HG02852 (cell line): ENCODE results near the gene ASTN2.

Experiments used
- ATAC-seq: cut with Tn5 transposase; IDR thresholded peaks from one replicate; pipeline ENCODE4 v1.9.1; 2021; ENCODE audit warnings: mild to moderate bottlenecking, moderate library complexity; ENCODE audit not compliant: unreplicated experiment

ASTN2 gene

DNA sequence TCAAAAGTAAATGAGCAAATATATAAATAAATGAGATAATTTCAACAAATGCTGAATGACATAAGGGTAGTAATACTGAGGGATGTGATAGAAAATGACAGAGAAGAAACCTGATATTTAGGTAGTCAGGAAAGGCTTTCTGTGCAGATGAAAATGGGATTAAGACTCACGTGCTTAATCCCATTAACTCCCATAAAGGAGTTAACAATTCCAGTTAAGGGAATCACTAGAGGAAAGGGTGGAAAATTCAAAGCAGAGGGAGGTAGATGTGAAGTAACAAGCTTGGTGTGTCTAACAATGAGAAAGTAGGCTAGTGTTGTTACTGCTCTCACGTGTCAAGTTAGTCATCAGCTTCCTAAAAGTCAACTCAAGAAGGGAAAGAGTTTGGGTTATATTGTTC is 818.2 kb downstream of the ASTN2 start:
- ATAC-seq: no peak

DNA sequence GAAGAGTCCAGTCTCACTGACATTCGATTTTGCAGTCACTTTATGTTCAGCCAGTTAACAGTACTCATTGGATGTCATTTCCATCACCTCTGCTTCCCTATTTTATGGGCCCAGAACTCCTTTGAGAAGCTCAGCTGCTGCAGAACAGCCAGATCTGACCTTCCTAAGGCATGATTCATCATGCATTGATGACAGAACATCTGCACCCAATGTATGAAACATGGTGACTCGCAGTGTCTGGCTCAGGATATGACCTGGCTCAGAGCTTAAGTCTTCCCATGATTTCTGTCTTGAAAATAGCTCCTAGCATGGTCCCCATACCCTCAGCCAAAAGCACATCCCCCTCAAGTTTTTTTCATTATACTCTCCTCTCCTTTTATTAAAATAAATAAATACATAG is 820.3 kb downstream of the ASTN2 start:
- ATAC-seq: no peak

DNA sequence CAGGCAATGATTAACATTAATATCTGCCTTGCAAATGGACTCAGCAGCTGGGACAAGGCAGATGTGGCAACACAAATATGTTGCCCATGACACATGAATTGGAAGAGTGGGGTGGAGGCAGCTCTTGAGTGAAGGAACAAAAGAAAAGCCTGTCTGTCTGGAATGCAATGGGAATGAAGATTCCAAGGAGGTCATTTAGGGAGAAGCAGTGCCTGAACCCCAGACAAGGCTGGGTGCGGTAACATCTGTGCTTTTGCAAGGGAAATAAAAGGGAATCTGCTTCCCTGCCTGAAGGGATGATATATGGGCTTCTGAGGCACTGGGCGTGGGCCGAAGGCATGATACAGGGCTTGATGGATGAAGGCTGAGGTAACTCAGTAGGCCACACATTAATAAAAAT is 821.9 kb downstream of the ASTN2 start:
- ATAC-seq: no peak

DNA sequence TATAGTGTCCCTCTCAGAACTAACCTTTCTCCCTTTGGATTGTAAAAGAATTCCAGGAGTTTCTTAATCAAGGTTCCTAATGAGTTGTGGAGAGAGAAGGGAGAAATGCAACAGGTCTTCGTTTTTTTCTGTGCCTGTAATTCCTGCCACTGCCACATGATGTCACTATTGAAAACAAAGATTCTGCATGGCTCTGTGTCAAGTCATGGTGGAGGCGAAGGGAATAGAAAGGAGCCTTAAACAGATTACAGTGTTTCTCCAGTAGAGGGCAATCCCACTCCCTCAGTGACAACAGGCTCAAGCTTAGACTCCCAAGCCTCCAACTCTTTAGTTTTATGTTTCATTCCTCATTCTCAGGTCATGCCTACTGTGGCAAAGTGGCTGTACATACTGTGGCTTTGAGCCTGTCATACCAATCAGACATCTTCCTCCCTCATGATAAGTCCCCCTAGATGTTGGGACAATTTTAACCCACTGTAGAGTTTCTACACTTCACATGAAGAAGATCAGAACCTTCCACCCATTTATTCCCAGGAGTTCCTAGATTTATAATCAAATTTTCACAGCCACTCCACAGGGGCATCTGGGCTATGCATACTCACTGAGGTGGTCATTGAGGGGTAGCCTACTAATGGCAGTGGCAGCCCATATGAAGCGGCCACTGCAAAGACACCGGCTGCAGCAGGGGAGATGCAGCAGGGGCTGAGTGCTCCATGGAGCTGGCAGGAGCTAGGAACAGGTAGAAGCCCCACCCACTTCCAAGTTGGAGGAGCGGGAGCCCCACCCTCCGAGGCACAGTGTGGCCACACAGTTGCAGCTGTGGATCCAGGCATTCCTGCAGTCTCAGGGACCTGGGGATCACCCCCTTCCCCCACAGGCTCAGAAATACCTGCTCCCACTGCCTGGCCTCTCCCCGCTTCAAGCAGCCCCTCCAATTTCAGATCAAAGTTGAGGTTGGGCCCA is 825.2 kb downstream of the ASTN2 start:
- no peak for ATAC-seq

DNA sequence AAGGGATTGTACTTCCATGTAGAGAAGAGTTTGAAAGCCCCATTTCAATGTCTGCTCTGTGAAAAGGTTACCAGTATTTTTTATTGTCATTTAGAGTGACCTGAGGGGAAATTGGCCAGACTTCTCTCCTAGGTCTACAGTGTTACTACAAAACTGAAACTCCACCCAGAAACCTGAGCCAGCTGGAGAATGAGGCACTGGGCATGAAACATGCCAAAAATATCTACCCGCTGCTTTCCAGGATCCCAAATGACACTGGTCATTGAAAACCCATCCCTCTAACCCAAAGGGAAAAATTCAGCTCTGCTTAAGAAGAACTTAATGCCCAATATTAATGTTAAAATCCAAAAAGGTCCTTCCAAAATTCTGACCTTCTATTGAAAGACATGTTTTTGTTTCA is 826.9 kb downstream of the ASTN2 start:
- no peak for ATAC-seq

DNA sequence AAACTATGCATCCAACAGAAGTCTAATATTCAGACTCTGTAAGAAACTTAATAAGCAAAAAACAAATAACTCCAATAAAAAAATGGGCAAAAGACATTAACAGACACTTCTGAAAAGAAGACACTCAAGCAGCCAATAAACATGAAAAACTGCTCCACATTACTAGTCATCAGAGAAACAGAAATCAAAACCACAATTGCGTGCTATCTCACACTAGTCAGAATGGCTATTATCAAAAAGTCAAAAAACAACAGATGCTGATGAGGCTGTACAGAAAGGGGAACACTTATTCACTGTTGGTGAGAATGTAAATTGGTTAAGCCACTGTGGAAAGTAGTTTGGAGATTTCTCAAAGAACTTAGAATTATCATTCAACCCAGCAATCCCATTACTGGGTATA is 829.0 kb downstream of the ASTN2 start:
- ATAC-seq: no peak

DNA sequence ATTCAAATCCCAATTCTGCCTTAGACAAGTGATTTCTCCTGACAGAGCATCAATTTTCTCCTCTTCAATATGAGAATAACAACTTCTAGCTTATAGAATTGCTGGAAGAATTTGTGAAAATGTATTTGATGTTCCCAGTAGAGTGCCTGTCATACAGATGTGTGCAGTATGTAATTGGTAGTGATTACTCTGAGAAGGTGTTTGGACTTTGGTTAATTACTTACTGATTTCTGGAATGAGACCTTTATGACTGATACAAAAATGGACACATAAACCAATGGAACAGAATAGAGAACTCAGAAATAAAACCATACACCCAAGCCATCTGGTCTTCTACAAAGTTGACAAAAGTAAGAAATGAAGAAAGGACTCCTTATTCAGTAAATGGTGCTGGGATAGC is 829.7 kb downstream of the ASTN2 start:
- no peak for ATAC-seq

DNA sequence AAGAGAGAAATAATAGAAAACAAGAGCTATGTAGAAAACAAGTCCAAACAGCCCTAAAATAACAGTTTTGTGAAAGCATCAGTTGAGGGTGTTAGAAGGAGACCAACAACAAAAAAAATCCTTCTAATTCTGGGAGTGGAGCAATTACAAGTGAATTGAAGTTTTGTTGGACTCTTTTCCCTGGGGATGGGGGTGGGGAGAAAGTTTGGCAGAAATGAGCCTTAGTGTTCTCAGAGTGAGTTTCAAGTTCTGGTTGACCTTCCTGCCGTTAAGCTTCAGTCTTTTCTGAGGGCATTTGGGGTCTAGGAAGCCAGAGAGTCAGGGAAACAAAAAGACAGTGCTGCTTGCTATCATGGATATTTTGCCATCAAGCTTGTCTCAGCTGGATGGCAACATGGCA is 834.0 kb downstream of the ASTN2 start:
- no peak for ATAC-seq

DNA sequence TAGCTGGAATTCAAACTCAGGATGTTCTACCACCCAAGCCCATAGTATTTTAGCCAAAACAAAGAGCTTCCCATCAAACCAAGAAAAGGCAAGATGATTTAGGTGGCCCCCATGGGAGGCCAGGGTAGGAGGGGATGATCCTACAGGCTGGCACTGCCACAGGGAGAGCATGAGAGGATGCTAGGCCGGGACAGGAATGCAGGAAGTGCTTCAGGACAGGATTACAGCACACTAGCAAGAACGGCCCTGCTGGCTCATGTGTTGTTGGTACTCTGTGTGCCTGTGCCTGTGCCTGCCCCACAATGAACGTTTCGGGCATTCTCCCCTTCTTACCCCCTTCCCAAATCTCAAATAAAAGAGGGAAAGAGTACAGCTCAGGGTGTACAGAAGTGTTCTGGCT is 838.5 kb downstream of the ASTN2 start:
- ATAC-seq: no peak

DNA sequence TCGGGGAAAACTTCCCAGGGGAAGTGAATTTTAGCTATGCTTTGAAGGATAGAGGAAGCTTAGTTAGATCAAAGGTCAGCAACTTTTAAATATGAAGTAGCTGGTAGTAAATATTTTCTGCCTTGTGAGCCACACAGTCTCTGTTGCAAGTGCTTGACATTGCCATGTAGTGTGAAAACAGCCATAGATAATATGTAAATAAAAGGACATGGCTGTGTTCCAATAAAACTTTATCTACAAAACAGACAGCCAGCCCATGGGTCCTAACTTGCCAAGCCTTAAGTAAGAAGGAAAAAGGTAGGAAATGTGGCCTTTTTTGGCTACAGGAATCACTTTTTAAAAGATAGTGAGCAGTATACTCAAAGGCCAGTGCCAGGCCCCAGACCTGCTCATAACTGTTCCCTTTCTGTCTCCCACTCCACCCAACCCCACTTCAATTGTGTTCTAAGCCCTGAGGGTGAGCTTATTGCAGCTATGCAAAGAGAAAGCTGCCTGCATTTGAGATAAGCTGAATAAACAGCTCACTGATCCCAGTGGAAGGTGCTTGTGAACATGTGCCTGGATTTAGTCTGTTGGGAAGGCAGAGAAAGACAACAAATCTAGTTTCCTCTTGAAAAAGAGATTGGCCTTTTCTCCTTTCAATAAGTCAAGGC is 840.7 kb downstream of the ASTN2 start:
- no peak for ATAC-seq

DNA sequence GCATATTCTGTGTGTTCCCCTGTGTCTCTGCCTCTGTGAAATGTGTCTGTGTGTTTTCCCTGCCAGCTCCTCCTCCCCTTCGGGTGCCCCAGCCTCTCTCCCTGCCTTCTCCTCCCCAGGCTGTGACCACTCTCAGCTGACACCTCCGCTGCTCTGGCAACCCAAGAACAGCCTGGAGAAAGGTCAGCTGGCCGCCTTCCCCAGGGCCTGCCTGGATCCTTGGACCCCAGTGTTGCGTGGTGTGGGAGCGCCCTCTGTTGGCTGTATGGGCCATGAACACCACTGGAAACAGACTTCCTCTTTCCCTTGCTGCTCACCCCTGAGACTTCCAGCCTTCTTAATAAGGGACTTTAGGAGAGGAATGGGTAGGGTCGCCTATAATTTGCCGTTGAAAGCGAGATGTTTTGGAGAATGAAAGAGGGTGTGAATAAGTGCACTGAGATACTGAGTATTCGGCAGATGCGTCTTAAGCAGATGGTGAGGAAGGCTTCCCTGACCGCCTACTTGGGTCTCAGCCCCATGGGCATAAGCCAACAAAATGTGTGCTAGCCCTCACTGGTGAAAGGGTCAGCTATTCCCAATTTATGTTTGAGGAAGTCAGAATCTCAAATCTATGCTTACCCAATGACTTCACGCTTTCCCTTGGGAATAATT is 842.6 kb downstream of the ASTN2 start:
- ATAC-seq: peak; percentile 81

DNA sequence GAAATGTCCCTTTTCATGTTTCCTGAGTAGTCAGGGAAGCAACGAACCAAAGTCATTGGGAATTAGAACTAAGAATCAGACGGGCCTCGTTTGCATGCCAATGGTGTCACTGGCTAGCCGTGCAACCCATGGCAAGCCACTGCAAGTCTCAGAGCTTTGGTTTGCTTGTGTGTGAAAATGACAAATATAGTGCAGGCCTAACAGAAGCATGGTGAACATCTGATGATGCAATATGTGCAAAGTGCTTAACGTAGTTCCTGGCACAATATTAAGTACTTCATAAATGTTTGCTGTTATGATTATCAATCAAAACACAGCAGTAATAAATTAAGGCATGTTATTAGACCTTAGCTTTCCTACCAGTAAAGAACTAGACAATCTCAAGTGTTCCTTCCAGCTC is 845.7 kb downstream of the ASTN2 start:
- ATAC-seq: no peak

DNA sequence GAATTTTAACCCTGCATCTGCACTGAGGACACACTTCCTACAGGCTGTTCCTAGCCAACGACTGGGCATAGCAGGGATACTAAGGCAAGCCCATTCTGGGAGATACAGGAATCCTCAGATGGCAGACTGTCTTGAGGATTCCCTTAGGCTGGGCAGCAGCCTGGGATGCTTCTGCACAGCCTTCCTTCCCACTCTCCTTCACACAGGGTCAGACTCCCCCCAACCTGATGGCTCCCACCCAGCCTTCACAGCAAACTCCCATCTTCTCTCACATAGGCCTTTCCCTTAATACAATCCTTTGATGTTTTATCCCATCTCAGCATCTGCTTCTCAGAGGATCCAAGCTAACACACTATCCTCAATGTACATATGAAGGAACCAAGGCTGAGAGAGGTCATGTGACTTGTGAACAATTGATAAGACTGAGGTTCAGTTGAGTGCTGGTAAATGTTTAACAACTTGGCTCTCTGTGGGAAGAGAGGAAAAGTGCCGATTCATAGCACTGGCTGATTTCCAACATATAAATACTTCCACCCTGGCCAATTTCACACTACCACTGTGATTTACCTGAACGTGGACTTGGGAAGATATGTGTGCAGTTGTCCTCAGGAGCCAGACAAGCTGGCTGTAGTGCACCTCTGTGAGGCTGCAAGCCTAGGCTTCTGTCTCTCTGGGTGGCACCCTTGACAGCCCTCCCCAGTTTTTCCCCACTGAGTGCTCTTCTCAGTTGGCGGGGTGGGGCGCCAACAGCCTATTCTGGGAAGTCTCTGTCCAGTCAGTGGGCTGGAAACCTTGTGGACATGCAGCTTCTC is 848.0 kb downstream of the ASTN2 start:
- ATAC-seq: no peak

DNA sequence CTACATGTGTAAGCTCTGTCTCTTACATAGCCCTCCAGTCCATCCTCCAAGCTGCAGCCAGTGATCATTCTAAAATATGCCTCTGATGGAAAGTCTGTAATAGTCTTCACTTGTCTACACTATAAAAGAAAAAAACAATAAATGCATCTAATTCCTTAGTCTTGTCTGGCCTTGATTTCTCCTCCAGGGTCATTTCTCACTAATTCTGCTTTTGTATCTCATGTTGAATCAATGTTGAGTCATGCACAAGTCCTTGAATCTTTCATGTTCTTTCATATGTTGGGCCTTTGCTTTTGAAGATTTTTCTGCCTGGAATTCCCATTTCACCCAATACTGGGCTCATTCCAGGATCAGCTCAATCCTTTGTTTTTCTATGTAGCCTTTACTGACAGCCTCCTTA is 848.9 kb downstream of the ASTN2 start:
- ATAC-seq: no peak

DNA sequence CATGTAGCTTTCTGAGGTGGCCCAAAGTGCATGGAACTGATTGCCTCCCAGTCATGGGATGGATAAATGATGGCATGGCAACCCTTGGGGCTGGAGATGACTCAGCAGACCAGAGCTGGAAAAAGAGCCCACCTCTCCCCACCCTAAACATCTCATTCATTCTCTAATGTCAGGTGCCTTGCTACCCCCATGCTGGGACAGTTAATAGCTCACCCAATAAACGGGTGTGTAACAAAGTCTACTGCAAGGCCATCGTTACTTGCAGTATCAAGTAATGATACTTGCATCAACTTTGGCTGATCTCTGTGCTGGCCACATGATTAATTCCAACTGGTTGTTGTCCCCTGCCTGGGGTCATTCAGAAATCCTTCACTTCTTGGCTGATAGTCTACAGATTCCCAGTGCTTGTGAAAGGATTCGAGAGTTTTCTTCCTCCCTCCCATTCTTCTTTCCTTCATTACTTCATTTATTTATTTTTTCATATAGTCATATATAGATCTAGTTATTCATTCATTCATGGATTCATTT is 850.5 kb downstream of the ASTN2 start:
- ATAC-seq: no peak

DNA sequence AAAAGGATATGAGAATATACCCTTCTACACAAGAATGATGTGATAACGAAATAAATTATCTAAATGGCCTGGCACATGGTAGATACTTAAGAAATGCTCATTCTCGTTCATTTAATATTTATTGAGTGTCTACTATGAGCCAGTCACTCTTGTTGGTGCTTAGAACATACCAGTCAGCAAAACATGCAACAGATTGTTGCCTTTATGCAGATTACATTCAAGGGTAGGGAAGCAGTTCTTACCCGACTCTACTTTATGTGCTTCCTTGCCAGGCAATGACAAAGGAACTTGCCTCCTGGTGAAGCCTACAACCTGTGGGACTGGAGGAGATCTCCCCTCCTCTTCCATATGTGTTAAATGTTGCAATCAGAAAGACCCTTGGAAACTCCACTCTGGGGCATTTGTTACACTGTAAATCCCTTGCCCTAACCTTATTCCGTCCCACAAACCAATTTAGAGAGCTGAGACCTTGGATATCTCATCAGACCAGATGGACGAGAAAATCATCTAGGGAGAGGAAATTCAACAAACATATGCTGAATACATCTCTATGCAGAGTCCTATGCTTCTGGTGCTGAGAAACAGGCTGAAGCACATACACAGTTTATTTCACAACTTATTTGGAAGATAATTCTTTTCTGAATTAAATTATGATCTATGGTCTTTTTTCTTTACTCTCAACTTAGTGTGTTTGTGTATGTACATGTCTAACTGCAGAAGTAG is 855.9 kb downstream of the ASTN2 start:
- ATAC-seq: no peak

DNA sequence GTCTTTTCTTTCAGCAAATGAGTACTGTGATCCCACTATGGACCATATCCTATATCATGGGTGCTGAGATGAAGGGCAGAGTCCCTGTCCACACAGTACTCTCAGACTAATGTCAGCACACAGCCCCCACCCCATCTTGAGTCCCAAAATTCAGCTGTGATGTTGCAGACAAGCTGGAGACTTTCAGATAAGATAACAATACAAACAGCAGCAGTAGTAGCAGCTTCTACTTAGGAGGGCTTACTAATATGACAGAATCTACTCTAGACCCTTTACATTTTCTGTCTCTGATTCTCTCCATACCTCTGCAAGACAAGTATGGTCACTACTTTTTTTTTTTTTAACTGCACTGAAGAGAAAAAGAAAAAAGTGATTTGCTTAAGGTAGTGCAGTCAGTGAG is 856.8 kb downstream of the ASTN2 start:
- no peak for ATAC-seq

DNA sequence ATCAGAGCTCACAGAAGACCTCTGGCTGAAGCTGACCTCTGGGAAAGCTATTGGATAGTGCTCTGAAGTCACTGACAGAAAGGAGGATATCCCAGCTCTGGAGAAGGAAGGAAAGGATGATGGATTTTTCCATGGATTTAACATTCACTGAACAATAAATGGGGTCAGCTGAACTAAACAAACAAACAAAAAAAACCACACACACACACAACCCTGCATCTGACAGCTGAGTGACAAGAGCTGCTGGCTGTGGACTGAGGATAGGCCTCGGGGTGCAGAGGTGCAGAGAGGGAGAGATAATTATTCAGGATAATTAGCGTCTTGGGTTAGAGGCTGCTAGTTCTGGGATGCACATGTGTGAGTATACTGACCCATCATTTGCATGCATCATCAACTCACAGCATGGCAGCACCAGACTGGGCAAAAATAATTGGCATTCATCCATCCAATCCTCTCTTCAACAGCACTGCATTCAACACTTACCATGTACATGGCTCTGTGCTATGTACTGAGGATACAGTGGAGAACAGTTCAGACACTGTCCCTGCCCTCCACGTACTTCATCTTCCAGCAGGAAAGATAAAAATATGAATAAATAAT is 859.2 kb downstream of the ASTN2 start:
- ATAC-seq: no peak

DNA sequence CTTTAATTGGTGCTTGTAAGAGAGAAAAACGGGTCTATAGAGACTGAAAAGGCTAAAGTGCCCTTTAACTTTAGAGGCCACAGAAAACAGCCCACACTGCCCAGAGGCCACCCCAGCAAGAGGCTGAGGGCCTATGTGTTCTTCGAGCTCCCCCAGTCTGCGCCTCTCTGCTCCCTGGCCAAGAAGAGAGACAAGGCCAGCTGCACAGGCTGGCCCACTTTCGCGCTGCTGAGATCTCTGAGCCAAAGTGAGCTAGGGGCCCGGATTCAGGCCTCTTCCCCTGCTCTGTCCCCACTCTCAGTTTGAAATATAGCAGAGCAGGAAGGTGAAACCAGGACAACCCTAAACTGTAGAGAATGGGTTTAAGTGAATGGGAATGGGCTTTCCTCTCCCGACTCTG is 859.7 kb downstream of the ASTN2 start:
- ATAC-seq: no peak
